Ovary (tissue), 9 donors: ENCODE results near the gene FOXC1. TPM values are rescaled to one million over a fixed set of nuclear protein-coding genes. Genes with fewer than 3 reads are reported as not detected.

Experiments used
- DNase-seq, 5 donors: peaks; one replicate each; pipeline ENCODE4 v3.0.0-alpha.2; 2019 to 2020
- H3K27ac ChIP-seq, 2 donors: fragments of 200-600 bp; one replicate each; pipeline versions ENCODE4 v1.5.1 to v1.8.0; 2019 to 2022
- H3K27me3 ChIP-seq: fragments of 200-600 bp; one replicate; pipeline ENCODE4 v1.8.0; 2022
- H3K36me3 ChIP-seq: fragments of 200-600 bp; sonication (generic); one replicate; pipeline ENCODE4 v1.5.1; 2019
- H3K4me1 ChIP-seq: one replicate; pipeline ENCODE4 v1.8.1; 2013; ENCODE audit warnings: mild to moderate bottlenecking, moderate library complexity; ENCODE audit not compliant: insufficient read depth
- H3K4me3 ChIP-seq: fragments of 200-600 bp; sonication (generic); one replicate; pipeline ENCODE4 v1.5.1; 2017
- H3K9me3 ChIP-seq, 2 donors: fragments of 200-600 bp in 1 of 2; sonication (generic) in 1 of 2; one replicate each; pipeline versions ENCODE4 v1.5.1 to v1.8.1; 2013 to 2019; ENCODE audit warnings: mild to moderate bottlenecking in 1 of 2, moderate library complexity in 1 of 2
- EP300 ChIP-seq: sonication (generic); formaldehyde crosslinking; IDR thresholded peaks from one replicate; pipeline ENCODE4 v1.6.1; 2017; ENCODE audit warnings: antibody characterized with exemption
- POLR2A ChIP-seq: fragments of 450-650 bp; IDR thresholded peaks from one replicate; pipeline ENCODE4 v1.6.1; 2017; ENCODE audit warnings: antibody characterized with exemption, mild to moderate bottlenecking, moderate library complexity
- WGBS, 3 donors: extraction: QIAGEN DNeasy Blood & Tissue Kit in 1 of 3; methylation state at CpG; one replicate each; pipeline versions ENCODE4 v1.1.5 to v1.1.7; 2013 to 2017; 5-methylcytosine and 5-hydroxymethylcytosine counted together
- intact Hi-C, 4 donors: fragments of 100-400 bp; cut with DNase I; formaldehyde crosslinking; loops; one replicate each; pipeline versions ENCODE4 v1.11.0 to v1.15.1; 2022 to 2023
- polyA plus RNA-seq, 2 donors: library from polyadenylated mRNA; stranded (reverse); fragments of 200-250 nt in 1 of 2; fragments of 350-450 nt in 1 of 2; fragmentation: Illumina TruSeq in 1 of 2; extraction: RNeasy Lipid Tissue Mini Kit (QIAGEN cat#74804) in 1 of 2; gene quantifications; one replicate each; pipeline ENCODE4 v1.2.3, GENCODE V29; 2013 to 2014
- total RNA-seq, 7 donors: library from RNA; depleted of rRNA in 2 of 7; stranded (reverse); fragments of >200 nt in 2 of 7; fragmentation: NEBNext Ultra II Directional in 3 of 7; extraction: Animal tissue kit (Norgen Biotek cat#: 25700) in 3 of 7; gene quantifications; one replicate each; pipeline versions ENCODE4 v1.1.0 to v1.2.4, GENCODE V29; 2016 to 2023
- TF ChIP-seq, protein P1 (sequence below), 3 donors: fragments of 450-650 bp in 2 of 3; fragments of 200-600 bp in 1 of 3; IDR thresholded peaks; one replicate each; pipeline versions ENCODE4 v1.5.1 to v1.8.0; 2016 to 2022; ENCODE audit warnings: antibody characterized with exemption in 3 of 3, mild to moderate bottlenecking in 1 of 3
- donor health status: DM: no; HTN: no; CAD: no; lungs with moderate emphysema.
- donor health status: DM: no; HTN: no; CAD: no.
- donor health status: Bipolar disorder and iron deficiency.
- donor health status: DM: yes; HTN: yes; CAD: no.
- donor health status: DM: no; HTN: no; CAD: no.
- donor health status: DM: yes; HTN: yes; CAD: no.

The FOXC1 gene
- total and polyA plus RNA-seq, 9 donors, result 4.3 to 21.2 (median 6.5) TPM

DNA sequence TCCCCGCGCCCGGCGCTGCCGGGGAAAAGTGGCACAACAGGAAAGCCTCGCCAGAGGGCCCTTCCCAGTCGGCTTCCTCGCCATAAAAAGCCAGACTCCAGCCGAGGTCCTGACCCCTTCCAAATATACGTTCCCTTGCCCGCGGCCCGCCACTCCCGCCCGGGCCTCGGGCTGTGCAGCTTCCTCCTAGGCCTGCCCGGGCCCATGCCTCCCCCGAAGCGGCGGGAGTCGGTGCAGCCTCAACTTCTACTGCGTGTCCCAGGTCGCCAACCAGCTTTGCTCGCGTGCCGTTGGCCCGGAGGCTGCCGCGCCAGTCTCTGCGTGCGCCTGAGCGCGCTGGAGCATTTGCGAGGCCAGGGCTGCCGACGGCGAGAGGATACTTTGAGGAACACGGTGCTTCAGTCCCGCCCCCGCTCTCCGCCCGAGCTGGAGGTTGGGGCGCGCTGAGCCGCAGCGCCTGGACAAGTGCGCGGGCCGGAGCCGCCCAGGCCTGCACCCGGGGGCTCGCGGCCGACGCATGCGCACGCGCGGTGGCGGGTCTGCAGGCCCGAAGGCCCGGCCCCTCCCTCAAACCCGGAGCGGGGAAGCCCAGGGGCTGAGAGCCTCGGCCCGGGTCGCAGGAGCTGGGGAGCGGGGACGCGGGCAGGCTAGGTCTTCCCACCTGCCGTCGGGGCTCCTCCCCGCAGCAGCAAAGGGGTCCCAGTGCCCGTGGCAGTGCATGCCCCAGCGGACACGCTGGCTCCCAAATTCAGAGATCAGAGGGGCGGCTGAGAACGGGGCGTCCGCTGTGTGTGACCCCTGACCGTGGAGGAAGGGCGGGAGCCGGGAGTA, 10.2 kb downstream of the FOXC1 start:
- DNase-seq, result no peak
- Histone ChIP-seq H3K4me1 (peaks cover 2% of the 10 kb centered on the region), H3K9me3 (no peaks in the 10 kb centered on the region), H3K4me3 (no peak overlapping the region), H3K36me3 (no peaks in the 10 kb centered on the region), H3K27ac (no peak overlapping the region), H3K27me3 (no peaks in the 10 kb centered on the region)
- TF ChIP-seq, protein P1, sequence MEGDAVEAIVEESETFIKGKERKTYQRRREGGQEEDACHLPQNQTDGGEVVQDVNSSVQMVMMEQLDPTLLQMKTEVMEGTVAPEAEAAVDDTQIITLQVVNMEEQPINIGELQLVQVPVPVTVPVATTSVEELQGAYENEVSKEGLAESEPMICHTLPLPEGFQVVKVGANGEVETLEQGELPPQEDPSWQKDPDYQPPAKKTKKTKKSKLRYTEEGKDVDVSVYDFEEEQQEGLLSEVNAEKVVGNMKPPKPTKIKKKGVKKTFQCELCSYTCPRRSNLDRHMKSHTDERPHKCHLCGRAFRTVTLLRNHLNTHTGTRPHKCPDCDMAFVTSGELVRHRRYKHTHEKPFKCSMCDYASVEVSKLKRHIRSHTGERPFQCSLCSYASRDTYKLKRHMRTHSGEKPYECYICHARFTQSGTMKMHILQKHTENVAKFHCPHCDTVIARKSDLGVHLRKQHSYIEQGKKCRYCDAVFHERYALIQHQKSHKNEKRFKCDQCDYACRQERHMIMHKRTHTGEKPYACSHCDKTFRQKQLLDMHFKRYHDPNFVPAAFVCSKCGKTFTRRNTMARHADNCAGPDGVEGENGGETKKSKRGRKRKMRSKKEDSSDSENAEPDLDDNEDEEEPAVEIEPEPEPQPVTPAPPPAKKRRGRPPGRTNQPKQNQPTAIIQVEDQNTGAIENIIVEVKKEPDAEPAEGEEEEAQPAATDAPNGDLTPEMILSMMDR (IDR thresholded peaks at IDR 0.05), result no peak
- TF ChIP-seq EP300, result no peak
- no peak for TF ChIP-seq POLR2A
- WGBS, 3 donors, result 38 to 59% (median 50%) methylated on average over 73 to 83 of the region's 83 CpGs
- intact Hi-C loops, result loop anchor here in 1 of 4 donors (10.0 kb wide), 1 partner anchor 215 kb away; no protein-coding TSS in a partner anchor

DNA sequence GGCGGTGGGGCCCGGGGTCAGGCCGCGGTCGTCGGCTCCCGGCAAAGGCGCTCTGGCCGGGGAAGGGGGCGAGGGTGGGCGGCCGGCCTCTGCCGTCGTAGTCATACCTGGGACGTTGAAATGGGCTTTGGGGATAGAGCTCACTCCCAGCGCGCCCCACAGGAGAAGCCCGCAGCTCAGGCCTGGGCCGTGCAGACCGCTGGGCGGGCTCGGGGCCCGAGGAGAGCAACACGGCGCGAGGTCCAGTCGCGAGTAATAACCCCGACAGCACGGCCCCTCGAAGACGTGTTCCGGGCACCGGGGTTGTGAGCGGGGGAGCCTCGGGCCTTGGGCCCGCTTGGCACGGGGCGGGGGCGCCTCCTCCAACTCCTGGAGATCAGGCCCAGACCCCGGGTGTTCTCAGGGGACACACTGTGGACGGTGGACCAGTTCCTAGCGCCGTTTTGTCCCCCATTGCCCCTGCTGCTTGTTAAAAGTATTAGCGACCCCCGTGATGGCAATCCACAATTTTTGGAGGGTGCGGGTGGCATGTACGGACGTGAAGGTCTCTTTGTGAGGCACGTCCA, 10.9 kb downstream of the FOXC1 start:
- no peaks in the 10 kb centered on the region for H3K36me3 ChIP-seq
- no peak overlapping the region for H3K27ac ChIP-seq
- no peak overlapping the region for H3K4me3 ChIP-seq
- peaks cover 2% of the 10 kb centered on the region for H3K4me1 ChIP-seq
- DNase-seq, result no peak
- 78 to 82% (median 80%) methylated on average over 49 to 50 of the region's 50 CpGs for WGBS, 3 donors
- no peaks in the 10 kb centered on the region for H3K27me3 ChIP-seq
- H3K9me3 ChIP-seq, result no peaks in the 10 kb centered on the region
- no peak for TF ChIP-seq EP300
- TF ChIP-seq, protein P1 (IDR thresholded peaks at IDR 0.05), result no peak
- TF ChIP-seq POLR2A, result no peak
- intact Hi-C loops, result no loop called here

DNA sequence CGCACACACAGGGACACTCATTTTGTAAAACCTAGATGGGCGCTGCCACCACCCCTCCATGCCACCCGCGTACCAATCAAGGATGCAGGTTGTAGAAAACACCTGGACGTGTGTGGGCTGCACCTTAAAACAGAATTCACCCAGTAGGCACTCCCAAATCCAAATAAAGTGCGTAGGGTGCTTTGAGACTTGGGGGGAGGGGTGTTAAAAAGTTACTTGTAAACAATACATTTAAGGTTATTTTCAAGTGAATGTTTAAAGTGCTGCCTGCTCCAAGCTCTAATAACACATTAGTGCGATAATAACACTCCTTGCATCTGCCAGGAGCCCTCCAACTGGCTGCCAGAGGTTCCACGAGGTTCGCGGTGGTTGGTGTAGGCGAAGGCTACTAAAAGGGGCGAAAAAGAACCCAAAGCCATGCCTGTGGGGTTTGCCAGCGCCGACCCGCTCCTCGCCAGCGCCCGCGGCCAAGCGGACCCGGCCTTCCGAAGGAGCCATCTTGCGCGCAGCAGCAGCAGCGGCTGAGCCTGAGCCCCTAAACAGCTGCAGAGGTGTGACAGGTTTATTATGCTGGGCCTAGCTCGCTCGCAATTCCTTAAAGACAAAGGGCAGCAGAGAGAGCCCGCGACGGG, 11.5 kb downstream of the FOXC1 start:
- Histone ChIP-seq H3K4me3 (no peak overlapping the region), H3K9me3 (no peaks in the 10 kb centered on the region), H3K27me3 (no peaks in the 10 kb centered on the region), H3K27ac (no peak overlapping the region), H3K36me3 (no peaks in the 10 kb centered on the region), H3K4me1 (peaks cover 2% of the 10 kb centered on the region)
- intact Hi-C loops, result no loop called here
- no peak for TF ChIP-seq EP300
- TF ChIP-seq, protein P1 (IDR thresholded peaks at IDR 0.05), result no peak
- TF ChIP-seq POLR2A, result no peak
- 92 to 97% (median 96%) methylated on average over 30 of the region's 30 CpGs for WGBS, 3 donors
- DNase-seq, result no peak

DNA sequence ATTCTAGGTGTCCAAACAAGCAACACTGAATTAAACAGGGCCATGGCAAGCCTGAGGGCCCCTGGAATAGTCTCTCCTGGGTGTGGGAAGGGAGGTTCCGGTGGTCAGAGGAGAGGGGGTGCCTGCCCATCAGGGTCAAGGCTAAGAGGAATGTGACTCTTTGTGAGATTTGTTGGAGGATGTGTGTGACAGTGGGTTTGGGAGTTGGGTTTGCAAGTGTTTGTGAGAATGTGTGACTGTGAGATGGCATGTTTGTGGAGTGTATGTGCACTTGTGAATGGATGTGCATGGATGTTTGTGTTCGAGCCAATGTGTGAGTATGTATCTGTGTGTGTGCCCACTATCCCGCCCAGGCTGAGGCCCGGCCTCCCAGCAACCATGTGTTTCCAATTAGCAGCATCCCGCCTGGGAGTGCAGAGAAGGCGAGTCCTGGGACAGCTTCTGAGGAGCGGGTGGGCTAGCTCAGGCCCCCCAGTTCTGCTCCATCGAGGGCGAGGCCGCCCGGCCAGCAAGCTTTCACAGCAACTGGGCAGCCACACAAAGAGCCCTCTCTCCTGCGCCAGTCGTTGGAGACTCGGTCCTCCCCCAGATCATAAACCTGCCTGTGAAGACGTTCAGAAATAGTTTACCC, 12.6 kb downstream of the FOXC1 start:
- intact Hi-C loops, result no loop called here
- Histone ChIP-seq H3K9me3 (no peaks in the 10 kb centered on the region), H3K36me3 (no peaks in the 10 kb centered on the region), H3K27ac (no peak overlapping the region), H3K4me1 (peaks cover 2% of the 10 kb centered on the region), H3K27me3 (no peaks in the 10 kb centered on the region), H3K4me3 (no peak overlapping the region)
- DNase-seq, result no peak
- TF ChIP-seq, protein P1 (IDR thresholded peaks at IDR 0.05), result no peak
- WGBS, 3 donors, result 86 to 92% (median 87%) methylated on average over 15 of the region's 15 CpGs
